ENCODE data around the gene SH3BGRL2.

GRCh38 chr6:79706527-79706926 lies 75.4 kb downstream of the SH3BGRL2 start:
- TF ChIP-seq CTCF (optimal IDR thresholded peaks at IDR 0.05 in 1 of 3, IDR thresholded peaks at IDR 0.05 in 1 of 3, conservative IDR thresholded peaks at IDR 0.05 in 1 of 3; ENCODE audit: extremely low read depth in 1 of 3, insufficient read depth in 2 of 3, low read length in 3 of 3) (no peak), EZH2 (IDR thresholded peaks at IDR 0.05; ENCODE audit: low read length) (no peak)
